Right renal pelvis (tissue), 4 donors: Measurements from ENCODE around the gene IMPA2. TPM values are rescaled to one million over a fixed set of nuclear protein-coding genes. Genes with fewer than 3 reads are reported as not detected.
"Not testable (repeated sequence)": the region's sequence is repeated elsewhere in the genome, so short reads cannot be mapped to it uniquely, and the experiment has no call there.

ENCODE experiments used
- DNase-seq, 4 donors: peaks; one replicate each; pipeline ENCODE4 v3.0.0-alpha.2; 2013; ENCODE audit warnings: low read depth in 4 of 4, low spot score in 3 of 4, missing footprints in 1 of 4
- polyA plus RNA-seq, 4 donors: library from polyadenylated mRNA; unstranded; fragments of 120-200 nt; gene quantifications; one replicate each; pipeline ENCODE4 v1.2.1, GENCODE V29; 2013; ENCODE audit not compliant: insufficient read length in 4 of 4

Gene IMPA2
- polyA plus RNA-seq, 4 donors = 79.2 to 124 (median 94.7) TPM

- DNase-seq = no peak
These were observed 42.1 kb downstream of the IMPA2 start for GRCh38 chr18:12023375-12023774.

- no peak for DNase-seq
These were observed 45.3 kb downstream of the IMPA2 start for GRCh38 chr18:12026562-12026961.

GRCh38 chr18:12027046-12027445 is 45.7 kb downstream of the IMPA2 start:
- no peak for DNase-seq

GRCh38 chr18:12027480-12027879 is 46.2 kb downstream of the IMPA2 start:
- no peak for DNase-seq

- no peak for DNase-seq
These were observed 46.8 kb downstream of the IMPA2 start for GRCh38 chr18:12028040-12028628.

- DNase-seq = no peak
These were observed 47.4 kb downstream of the IMPA2 start for GRCh38 chr18:12028674-12029073.

GRCh38 chr18:12029786-12030584 is 48.7 kb downstream of the IMPA2 start:
- no peak for DNase-seq

GRCh38 chr18:12030670-12031069 is 49.4 kb downstream of the IMPA2 start:
- no peak for DNase-seq

GRCh38 chr18:12031181-12031580 is 49.9 kb downstream of the IMPA2 start:
- DNase-seq = no peak

GRCh38 chr18:12031846-12032245 is 50.5 kb downstream of the IMPA2 start:
- no peak for DNase-seq

- no peak for DNase-seq
These were observed 51.7 kb downstream of the IMPA2 start for GRCh38 chr18:12032786-12033642.

GRCh38 chr18:12033643-12034025 is 52.3 kb downstream of the IMPA2 start:
- DNase-seq = no peak

GRCh38 chr18:12034241-12035100 is 53.2 kb downstream of the IMPA2 start:
- DNase-seq = no peak

GRCh38 chr18:12035481-12035880 is 54.2 kb downstream of the IMPA2 start:
- no peak for DNase-seq

GRCh38 chr18:12036201-12036751 is 55.0 kb downstream of the IMPA2 start:
- DNase-seq = no peak

GRCh38 chr18:12038082-12038638 is 56.9 kb downstream of the IMPA2 start:
- DNase-seq = no peak

GRCh38 chr18:12038639-12039539 is 57.6 kb downstream of the IMPA2 start:
- DNase-seq = peak in 2 of 4 donors; percentile 63 to 74

- not testable (repeated sequence) for DNase-seq
These were observed 58.2 kb downstream of the IMPA2 start for GRCh38 chr18:12039540-12039930.

- no peak for DNase-seq
These were observed 60.3 kb downstream of the IMPA2 start for GRCh38 chr18:12041561-12041960.
